Measurements from ENCODE around the gene NFATC2. TPM values are rescaled to one million over a fixed set of nuclear protein-coding genes. Genes with fewer than 3 reads are reported as not detected.
A peak's percentile ranks its signal among the peaks of the same experiment; 100 is the strongest.

Gene NFATC2
- total RNA-seq, 1 donor from 2014 or later = 0.89 TPM

DNA sequence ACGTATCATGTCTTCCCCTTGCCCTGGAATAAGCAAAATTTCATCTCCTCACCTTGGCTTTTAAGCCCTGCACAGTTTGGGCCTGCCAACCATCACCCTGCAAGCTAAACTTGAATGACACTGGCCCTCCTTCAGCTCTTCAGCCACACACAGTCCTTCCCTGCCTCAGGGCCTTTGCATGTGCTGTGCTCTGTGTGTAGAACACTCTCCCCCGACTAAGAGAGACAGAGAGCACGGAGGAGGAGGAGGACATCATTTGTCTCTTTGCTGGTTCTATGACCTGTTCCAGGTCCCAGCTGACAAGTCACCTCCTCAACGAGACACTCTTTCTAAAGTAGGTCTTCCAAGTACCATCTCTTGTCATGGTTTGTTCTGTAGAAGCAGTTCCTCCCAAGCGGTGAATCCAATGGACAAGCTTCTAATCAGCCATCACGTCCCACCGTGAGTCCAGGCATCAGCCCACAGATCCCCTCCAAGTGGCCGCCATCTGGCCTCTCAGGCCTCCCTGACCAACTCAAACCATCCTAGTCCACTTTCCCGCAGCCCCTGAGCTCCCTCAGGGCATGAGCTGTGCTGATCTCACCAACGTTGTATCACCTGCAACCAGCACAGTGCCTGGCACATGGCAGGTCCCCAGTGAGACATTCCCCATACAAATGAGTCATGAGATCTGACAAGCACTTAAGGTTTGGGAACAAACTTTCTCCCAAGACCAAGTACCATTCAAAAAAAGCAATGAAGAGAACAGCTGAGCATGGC lies 30.5 kb downstream of the NFATC2 start:
- Mint-ChIP-seq H3K27me3 (ENCODE audit: unreplicated experiment) (no peaks in the 10 kb centered on the region), H3K9me3 (ENCODE audit: unreplicated experiment) (no peaks in the 10 kb centered on the region), H3K27ac (ENCODE audit: unreplicated experiment) (peak overlapping the region; percentile 5), H3K4me1 (ENCODE audit: unreplicated experiment) (peaks cover 50% of the 10 kb centered on the region), H3K36me3 (ENCODE audit: unreplicated experiment) (no peaks in the 10 kb centered on the region), H3K4me3 (ENCODE audit: unreplicated experiment) (no peak overlapping the region)
- no peak for DNase-seq (ENCODE audit: extremely low spot score, unreplicated experiment)
- TF ChIP-seq CTCF (IDR thresholded peaks at IDR 0.05) = no peak

- TF ChIP-seq CTCF (IDR thresholded peaks at IDR 0.05) = no peak
- Mint-ChIP-seq H3K27me3 (ENCODE audit: unreplicated experiment) (no peaks in the 10 kb centered on the region), H3K27ac (ENCODE audit: unreplicated experiment) (peak overlapping the region; percentile 71), H3K4me3 (ENCODE audit: unreplicated experiment) (no peak overlapping the region), H3K9me3 (ENCODE audit: unreplicated experiment) (no peaks in the 10 kb centered on the region), H3K36me3 (ENCODE audit: unreplicated experiment) (no peaks in the 10 kb centered on the region), H3K4me1 (ENCODE audit: unreplicated experiment) (peaks cover 50% of the 10 kb centered on the region)
- DNase-seq (ENCODE audit: extremely low spot score, unreplicated experiment) = no peak
Observed at GRCh38 chr20:51510936-51511605, 31.4 kb downstream of the NFATC2 start.

DNA sequence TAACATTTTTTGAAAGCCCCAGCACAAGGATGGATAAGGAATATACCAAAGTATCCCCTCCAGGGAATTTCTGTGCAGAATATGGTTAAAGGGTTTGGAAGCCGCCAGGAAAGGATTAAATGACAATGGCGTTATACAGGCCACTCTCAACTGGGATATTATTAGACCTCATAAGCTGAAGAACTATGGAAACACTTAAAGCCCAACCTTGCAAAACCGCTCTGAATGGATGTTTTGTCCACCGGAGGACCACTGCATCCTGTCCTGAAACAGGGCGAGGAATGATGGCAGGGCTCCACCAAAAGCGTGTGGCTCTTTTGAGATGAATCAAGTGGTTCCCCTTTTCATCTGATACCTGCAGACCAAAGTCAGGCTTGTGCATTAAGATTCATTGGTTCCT lies 32.4 kb downstream of the NFATC2 start:
- Mint-ChIP-seq H3K27ac (ENCODE audit: unreplicated experiment) (no peak overlapping the region), H3K9me3 (ENCODE audit: unreplicated experiment) (no peaks in the 10 kb centered on the region), H3K36me3 (ENCODE audit: unreplicated experiment) (no peaks in the 10 kb centered on the region), H3K4me3 (ENCODE audit: unreplicated experiment) (no peak overlapping the region), H3K4me1 (ENCODE audit: unreplicated experiment) (peaks cover 50% of the 10 kb centered on the region), H3K27me3 (ENCODE audit: unreplicated experiment) (no peaks in the 10 kb centered on the region)
- TF ChIP-seq CTCF (IDR thresholded peaks at IDR 0.05) = no peak
- DNase-seq (ENCODE audit: extremely low spot score, unreplicated experiment) = no peak

GRCh38 chr20:51509208-51509607 lies 33.3 kb downstream of the NFATC2 start:
- Mint-ChIP-seq H3K4me1 (ENCODE audit: unreplicated experiment) (peaks cover 53% of the 10 kb centered on the region), H3K4me3 (ENCODE audit: unreplicated experiment) (no peak overlapping the region), H3K9me3 (ENCODE audit: unreplicated experiment) (no peaks in the 10 kb centered on the region), H3K36me3 (ENCODE audit: unreplicated experiment) (no peaks in the 10 kb centered on the region), H3K27ac (ENCODE audit: unreplicated experiment) (no peak overlapping the region), H3K27me3 (ENCODE audit: unreplicated experiment) (no peaks in the 10 kb centered on the region)
- TF ChIP-seq CTCF (IDR thresholded peaks at IDR 0.05) = no peak
- no peak for DNase-seq (ENCODE audit: extremely low spot score, unreplicated experiment)

DNA sequence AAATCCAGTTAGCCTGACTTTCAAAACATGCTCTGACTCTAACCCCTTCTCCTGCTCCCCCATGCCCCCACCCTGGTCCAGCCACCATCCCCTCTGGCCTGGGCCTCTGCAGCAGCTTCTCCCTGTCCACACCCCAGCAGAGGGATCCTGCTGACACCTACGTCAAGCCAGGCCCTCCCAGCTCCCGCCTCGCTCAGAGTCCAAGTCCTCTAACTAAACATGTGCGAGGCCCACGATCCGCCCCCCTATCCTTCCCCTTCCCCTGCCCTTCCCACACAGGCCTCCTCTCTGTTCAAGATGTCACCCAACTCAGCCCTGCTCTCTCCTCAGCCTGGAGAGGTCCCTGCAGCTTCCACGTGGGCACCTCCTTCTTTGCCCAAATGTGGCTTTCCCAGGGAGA lies 33.7 kb downstream of the NFATC2 start:
- H3K4me3 Mint-ChIP-seq (ENCODE audit: unreplicated experiment) = no peak overlapping the region
- H3K27ac Mint-ChIP-seq (ENCODE audit: unreplicated experiment) = no peak overlapping the region
- TF ChIP-seq CTCF (IDR thresholded peaks at IDR 0.05) = no peak
- DNase-seq (ENCODE audit: extremely low spot score, unreplicated experiment) = no peak
- H3K36me3 Mint-ChIP-seq (ENCODE audit: unreplicated experiment) = no peaks in the 10 kb centered on the region
- H3K9me3 Mint-ChIP-seq (ENCODE audit: unreplicated experiment) = no peaks in the 10 kb centered on the region
- no peaks in the 10 kb centered on the region for H3K27me3 Mint-ChIP-seq (ENCODE audit: unreplicated experiment)
- H3K4me1 Mint-ChIP-seq (ENCODE audit: unreplicated experiment) = peaks cover 53% of the 10 kb centered on the region

Data from osteocyte (in vitro differentiated cells).